HG03460 (cell line): ENCODE results near the gene EMILIN2.

Experiments used
- ATAC-seq: cut with Tn5 transposase; IDR thresholded peaks from one replicate; pipeline ENCODE4 v1.9.1; 2021; ENCODE audit not compliant: unreplicated experiment

The EMILIN2 gene

DNA sequence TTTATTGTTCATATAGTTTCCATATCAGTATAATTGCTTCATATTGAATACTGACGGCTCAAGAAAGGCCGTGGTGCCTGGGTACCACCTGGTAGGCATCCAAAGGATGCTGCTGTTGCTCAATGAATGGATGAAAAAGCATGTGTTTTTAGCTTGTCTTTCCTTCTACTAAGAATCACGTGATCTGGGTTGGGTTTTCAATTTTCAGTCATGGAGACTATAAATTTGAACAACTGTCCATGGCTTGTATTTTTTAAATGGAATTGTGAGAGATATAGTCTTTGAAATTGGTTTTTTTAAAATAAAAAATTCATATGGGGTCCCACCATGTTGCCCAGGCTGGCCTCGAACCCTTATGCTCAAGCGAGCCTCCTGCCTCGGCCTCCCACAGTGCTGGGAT is 25.3 kb downstream of the EMILIN2 start:
- no peak for ATAC-seq

GRCh38 chr18:2874765-2875164 is 28.0 kb downstream of the EMILIN2 start:
- ATAC-seq, result no peak

DNA sequence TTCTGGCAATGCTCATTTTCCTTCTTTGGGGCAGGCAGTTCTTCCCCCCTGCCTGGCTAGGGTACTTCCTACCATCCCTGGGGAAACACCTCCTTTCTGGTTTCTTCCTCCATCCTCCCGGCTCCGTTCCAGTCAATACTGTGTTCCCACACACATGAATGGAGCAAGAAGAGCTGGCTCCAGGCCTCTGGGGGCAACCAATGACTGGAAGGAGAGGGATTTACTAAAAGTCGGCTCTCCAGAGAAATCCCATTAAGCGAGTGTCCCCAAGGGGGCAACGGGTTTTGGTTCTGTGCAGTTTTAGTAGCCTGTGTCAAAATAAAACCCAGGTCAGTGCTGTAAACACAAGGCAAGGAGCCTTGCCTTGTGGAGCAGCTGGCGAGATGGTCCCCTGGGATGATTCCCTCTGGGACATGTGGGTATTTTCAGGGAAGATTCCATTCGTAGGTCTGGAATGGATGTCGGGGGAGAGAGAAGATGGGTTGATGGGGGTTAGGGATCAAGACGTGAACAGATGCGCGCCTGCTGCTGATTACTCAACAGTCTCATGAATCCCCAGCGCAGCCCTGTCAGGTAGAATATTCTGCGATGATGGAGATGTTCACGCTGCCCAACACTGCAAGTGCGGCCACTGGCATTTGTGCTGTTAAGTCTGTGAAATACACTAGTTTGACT is 32.0 kb downstream of the EMILIN2 start:
- no peak for ATAC-seq

- no peak for ATAC-seq
These were observed 33.1 kb downstream of the EMILIN2 start for GRCh38 chr18:2879889-2880288.

GRCh38 chr18:2880473-2880872 is 33.7 kb downstream of the EMILIN2 start:
- no peak for ATAC-seq

DNA sequence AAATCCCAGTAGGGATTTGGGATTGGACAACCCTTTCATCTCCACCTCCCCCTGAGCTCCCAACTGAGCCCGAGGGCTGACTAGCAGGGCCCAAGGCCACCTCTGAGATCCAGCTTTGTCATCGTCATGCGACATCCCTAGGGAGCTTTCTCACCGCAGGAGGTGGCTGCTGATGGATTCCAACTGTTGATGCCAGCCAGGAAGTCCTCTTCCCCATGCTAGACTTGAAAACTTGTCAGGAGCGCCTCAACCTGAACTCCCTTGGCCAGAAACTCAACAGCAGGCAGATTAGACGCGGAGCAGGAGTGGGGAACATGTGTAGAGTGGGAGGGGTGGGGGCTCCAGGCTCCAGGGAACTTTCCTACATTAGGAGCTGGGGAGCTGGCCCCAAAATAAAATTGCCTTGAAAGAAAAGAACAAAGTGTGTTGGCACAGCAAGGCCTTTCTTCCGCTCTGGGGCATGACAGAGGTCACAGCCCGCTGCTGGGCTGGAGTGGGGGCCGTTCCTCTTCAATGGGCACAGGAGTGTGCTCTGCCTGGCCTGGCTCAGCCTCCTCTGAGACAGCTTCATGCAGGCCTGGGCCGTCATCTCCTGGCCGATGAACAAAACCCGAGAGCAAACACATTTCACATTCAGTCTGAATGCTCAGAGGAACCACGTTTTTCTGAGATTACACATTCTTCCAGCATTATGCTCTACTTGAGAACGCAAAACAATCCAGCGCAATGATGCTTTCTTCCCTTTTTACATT is 34.5 kb downstream of the EMILIN2 start:
- no peak for ATAC-seq

DNA sequence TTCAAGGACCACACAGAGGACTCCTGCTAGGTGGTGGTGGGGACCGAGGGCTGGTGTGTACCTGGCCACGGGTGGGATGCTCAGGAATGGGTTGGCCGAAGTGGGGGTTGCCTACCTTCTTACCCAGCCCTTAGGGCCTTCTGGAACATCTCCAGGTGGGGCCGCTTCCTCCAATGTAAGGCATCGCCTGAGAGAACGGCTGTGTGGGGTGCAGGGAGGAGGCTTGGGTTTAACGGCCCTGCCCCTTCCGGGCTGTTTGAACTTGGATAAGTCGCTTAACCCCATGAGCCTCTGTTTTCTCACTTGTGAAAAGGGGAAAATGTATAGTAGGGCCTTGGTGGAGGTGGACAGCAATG is 35.0 kb downstream of the EMILIN2 start:
- ATAC-seq, result no peak

GRCh38 chr18:2882201-2882600 is 35.4 kb downstream of the EMILIN2 start:
- ATAC-seq, result no peak

- no peak for ATAC-seq
These were observed 36.4 kb downstream of the EMILIN2 start for GRCh38 chr18:2883076-2883735.

GRCh38 chr18:2884706-2885285 is 38.0 kb downstream of the EMILIN2 start:
- no peak for ATAC-seq

GRCh38 chr18:2887470-2887869 is 40.7 kb downstream of the EMILIN2 start:
- ATAC-seq, result no peak

GRCh38 chr18:2889761-2890192 is 43.0 kb downstream of the EMILIN2 start:
- ATAC-seq, result no peak

DNA sequence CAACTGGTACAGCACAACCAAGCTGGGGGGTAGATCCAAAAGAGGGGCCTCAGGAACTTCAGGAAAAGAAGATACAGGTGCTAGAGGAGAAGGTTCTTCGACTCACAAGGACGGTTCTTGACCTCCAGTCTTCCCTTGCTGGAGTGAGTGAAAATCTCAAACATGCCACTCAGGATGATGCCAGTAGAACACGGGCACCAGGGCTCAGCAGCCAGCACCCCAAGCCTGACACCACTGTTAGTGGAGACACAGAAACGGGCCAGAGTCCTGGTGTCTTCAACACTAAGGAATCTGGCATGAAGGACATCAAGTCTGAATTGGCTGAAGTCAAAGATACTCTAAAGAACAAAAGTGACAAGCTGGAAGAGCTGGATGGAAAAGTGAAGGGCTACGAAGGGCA is 43.8 kb downstream of the EMILIN2 start:
- ATAC-seq, result no peak

DNA sequence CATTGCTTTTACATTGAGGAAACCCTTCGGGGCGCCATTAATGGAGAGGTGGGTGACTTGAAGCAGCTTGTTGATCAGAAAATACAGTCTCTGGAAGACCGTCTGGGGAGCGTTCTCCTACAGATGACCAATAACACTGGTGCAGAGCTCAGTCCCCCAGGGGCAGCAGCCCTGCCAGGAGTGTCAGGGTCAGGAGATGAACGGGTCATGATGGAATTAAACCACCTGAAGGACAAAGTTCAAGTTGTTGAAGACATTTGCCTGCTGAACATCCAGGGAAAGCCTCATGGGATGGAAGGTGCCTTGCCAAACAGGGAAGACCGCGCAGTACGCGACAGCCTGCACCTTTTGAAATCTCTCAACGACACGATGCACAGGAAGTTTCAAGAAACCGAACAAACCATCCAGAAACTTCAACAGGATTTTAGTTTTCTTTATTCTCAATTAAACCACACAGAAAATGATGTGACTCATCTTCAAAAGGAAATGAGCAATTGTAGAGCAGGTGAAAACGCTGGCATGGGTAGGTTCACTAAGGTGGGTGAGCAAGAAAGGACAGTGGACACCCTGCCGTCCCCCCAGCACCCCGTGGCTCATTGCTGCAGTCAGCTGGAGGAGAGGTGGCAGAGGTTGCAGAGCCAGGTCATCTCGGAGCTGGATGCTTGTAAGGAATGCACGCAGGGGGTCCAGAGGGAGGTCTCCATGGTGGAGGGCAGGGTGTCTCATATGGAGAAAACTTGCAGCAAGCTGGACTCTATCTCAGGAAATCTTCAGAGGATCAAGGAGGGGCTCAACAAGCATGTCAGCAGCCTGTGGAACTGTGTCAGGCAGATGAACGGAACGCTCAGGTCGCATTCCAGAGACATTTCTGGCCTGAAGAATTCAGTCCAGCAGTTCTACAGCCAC is 45.0 kb downstream of the EMILIN2 start:
- no peak for ATAC-seq

- no peak for ATAC-seq
These were observed 46.2 kb downstream of the EMILIN2 start for GRCh38 chr18:2893056-2893455.

DNA sequence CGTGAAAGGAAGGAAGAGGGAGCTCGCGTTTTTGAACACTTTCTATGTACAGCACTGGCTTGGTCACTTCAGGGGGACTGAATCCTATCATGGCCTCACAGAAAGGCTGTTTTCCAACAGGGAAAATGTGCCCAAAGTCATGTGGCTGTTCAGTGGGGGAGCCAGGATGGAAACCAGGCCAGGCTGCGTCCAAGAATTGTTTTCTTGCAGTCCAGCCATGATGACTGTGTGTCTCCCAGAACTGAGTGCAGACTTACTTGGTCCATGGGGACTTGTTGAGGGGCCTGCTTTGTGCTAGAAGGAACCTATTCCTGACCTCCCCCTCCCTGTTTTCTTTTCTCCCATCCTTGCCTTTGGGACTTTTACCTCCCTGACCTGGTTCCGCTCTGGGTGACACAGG is 46.9 kb downstream of the EMILIN2 start:
- no peak for ATAC-seq

GRCh38 chr18:2894131-2894840 is 47.5 kb downstream of the EMILIN2 start:
- ATAC-seq, result no peak

DNA sequence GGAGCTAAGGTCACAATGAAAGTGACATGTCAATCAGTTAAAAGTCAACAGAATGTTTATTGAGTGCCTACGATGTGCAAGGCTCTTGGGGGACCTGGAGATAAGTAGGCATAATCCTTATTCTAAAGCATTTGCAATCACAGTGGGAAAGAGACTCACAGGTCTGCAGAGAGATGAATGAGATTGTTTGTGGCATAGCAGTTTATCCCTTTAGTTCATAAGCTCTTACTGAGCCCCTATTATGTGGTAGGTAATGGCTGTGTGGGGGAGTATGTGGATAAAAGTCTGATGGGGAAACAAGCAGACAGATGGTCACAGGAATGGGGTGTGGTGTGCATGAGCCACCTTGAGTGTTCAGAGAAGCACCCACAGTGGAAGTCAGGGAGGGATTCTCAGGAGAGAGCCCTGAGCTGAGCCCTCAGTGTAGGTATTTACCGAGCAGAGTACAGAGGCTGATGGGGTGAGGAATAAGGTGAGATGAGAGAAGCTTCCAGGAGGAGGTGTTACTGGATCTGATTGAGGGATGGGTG is 48.1 kb downstream of the EMILIN2 start:
- ATAC-seq, result no peak

GRCh38 chr18:2895391-2895790 is 48.6 kb downstream of the EMILIN2 start:
- ATAC-seq, result no peak

DNA sequence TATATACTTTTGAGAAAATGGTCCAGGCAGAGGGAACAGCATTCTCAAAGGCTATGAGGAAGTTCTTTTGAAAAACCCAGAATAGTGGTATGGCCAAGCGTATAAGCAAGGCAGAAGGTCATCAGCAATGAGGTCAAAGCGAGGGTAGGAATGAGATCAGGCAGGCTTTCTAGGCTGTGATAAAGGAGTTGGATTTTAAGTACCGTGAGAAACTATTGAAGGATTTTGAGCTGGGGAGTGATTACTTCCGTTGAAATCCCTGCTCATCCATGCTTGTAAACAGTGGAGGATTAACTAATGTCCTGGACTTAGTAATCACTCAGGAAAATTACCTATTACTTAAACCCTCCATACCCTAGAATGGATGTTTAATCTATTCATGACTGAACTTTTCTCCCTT is 50.2 kb downstream of the EMILIN2 start:
- no peak for ATAC-seq
